ENCODE measurements around the gene MRPL11. TPM values are rescaled to one million over a fixed set of nuclear protein-coding genes. Genes with fewer than 3 reads are reported as not detected.

Gene MRPL11
- total RNA-seq, 2 experiments from 2014 or later: 17.7 to 21.0 TPM

GRCh38 chr11:66421492-66422205 is 17.0 kb downstream of the MRPL11 start:
- Histone ChIP-seq H3K9me3 (ENCODE audit: control insufficient read depth in 1 of 2, insufficient read depth in 1 of 2, low read length in 2 of 2) (peaks cover 0 to 42% of the 10 kb centered on the region in 2 experiments), H3K27me3 (ENCODE audit: control insufficient read depth in 1 of 2, insufficient read depth in 2 of 2, low read length in 2 of 2) (peaks cover 26 to 37% of the 10 kb centered on the region in 2 experiments), H3K4me3 (ENCODE audit: low read length) (no peak overlapping the region), H3K36me3 (ENCODE audit: insufficient read depth, low read length) (no peaks in the 10 kb centered on the region), H3K4me1 (ENCODE audit: insufficient read depth, low read length) (peaks cover 11% of the 10 kb centered on the region), H3K27ac (ENCODE audit: low read depth in 1 of 2, low read length in 2 of 2) (no peak overlapping the region)
- H3K36me3 Mint-ChIP-seq (ENCODE audit: low read depth): no peaks in the 10 kb centered on the region
- peaks cover 7% of the 10 kb centered on the region for H3K9me3 Mint-ChIP-seq
- CTCF ChIA-PET: interaction anchor here (1.2 to 2.7 kb wide), 5 partner anchors 8 to 257 kb away, joined by 3 to 27 read pairs (median 8); partner anchors contain the start of genes MRPL11 and RBM4B
- no peak overlapping the region for H3K4me3 Mint-ChIP-seq
- peaks cover 6% of the 10 kb centered on the region for H3K4me1 Mint-ChIP-seq (ENCODE audit: low read depth)
- H3K27me3 Mint-ChIP-seq: peaks cover 40% of the 10 kb centered on the region
- POLR2A ChIA-PET: interaction anchor here (0.5 to 1.7 kb wide), 15 partner anchors 12 to 1328 kb away, joined by 3 to 14 read pairs (median 5); partner anchors contain the start of genes B4GAT1, DPP3, MRPL11 and PELI3
- peak; percentile 78 to 95 (median 86) for DNase-seq
- H3K27ac Mint-ChIP-seq: peak overlapping the region; percentile 45
- ATAC-seq (ENCODE audit: poor library complexity): peak; percentile 97
- TF ChIP-seq CTCF (IDR thresholded peaks at IDR 0.05): no peak
- intact Hi-C loops (cut with DNase I, micrococcal nuclease): loop anchor here in 1 of 2 experiments (5.0 kb wide), 1 partner anchor 256 kb away; the partner anchor contains the start of gene RBM4B

- no peak within 1 kb of the TSS for H3K4me3 Mint-ChIP-seq
These were observed 17.8 kb downstream of the MRPL11 start, which contains the start of gene NPAS4 for GRCh38 chr11:66420671-66421476. TSS of gene NPAS4 (plus strand) at chr11:66421035. CDS start at chr11:66421180, 145 bp downstream.

More at GRCh38 chr11:66420671-66421476, 17.8 kb downstream of the MRPL11 start, which contains the start of gene NPAS4:
- no peaks in the 10 kb centered on the region for H3K36me3 ChIP-seq (ENCODE audit: insufficient read depth, low read length)
- intact Hi-C loops (cut with DNase I, micrococcal nuclease): loop anchor here in 1 of 2 experiments (5.0 kb wide), 1 partner anchor 256 kb away; the partner anchor contains the start of gene RBM4B
- ChIA-PET POLR2A (interaction anchor here (0.5 to 1.7 kb wide), 15 partner anchors 11 to 1327 kb away, joined by 3 to 14 read pairs (median 5); partner anchors contain the start of genes B4GAT1, DPP3, MRPL11 and PELI3), CTCF (interaction anchor here (1.2 to 2.7 kb wide), 5 partner anchors 9 to 257 kb away, joined by 3 to 27 read pairs (median 8); partner anchors contain the start of genes MRPL11 and RBM4B)
- no peak for DNase-seq
- H3K9me3 ChIP-seq (ENCODE audit: control insufficient read depth in 1 of 2, insufficient read depth in 1 of 2, low read length in 2 of 2): peaks cover 0 to 36% of the 10 kb centered on the region in 2 experiments
- no peak for ATAC-seq (ENCODE audit: poor library complexity)
- Mint-ChIP-seq H3K4me1 (ENCODE audit: low read depth) (peaks cover 6% of the 10 kb centered on the region), H3K36me3 (ENCODE audit: low read depth) (no peaks in the 10 kb centered on the region), H3K9me3 (peaks cover 7% of the 10 kb centered on the region), H3K27ac (peak within 1 kb of the TSS; percentile 45), H3K27me3 (peaks cover 47% of the 10 kb centered on the region)
- H3K27ac ChIP-seq (ENCODE audit: low read depth in 1 of 2, low read length in 2 of 2): no peak within 1 kb of the TSS
- peaks cover 11% of the 10 kb centered on the region for H3K4me1 ChIP-seq (ENCODE audit: insufficient read depth, low read length)
- peaks cover 33 to 45% of the 10 kb centered on the region in 2 experiments for H3K27me3 ChIP-seq (ENCODE audit: control insufficient read depth in 1 of 2, insufficient read depth in 2 of 2, low read length in 2 of 2)
- no peak for TF ChIP-seq CTCF (IDR thresholded peaks at IDR 0.05)
- H3K4me3 ChIP-seq (ENCODE audit: low read length): no peak within 1 kb of the TSS
